Naive B cell (primary cell): ENCODE data around the gene C11orf68. TPM values are rescaled to one million over a fixed set of nuclear protein-coding genes. Genes with fewer than 3 reads are reported as not detected.

Experiments used
- ATAC-seq, 2 donors: fragments of 150-1000 bp; cut with Tn5 transposase; 2 replicates each; pipeline ENCODE4 v1.10.0; 2021; ENCODE audit warnings: low read depth in 2 of 2, mild to moderate bottlenecking in 2 of 2, moderate library complexity in 2 of 2
- DNase-seq: peaks from one replicate; pipeline ENCODE4 v3.0.0; 2022
- H3K27ac Mint-ChIP-seq, 6 donors: one replicate each; pipeline ENCODE4 v1.8.0; 2020 to 2022; ENCODE audit warnings: mild to moderate bottlenecking in 6 of 6, mixed read lengths in 6 of 6, moderate library complexity in 5 of 6, inconsistent platforms in 2 of 6
- H3K27me3 Mint-ChIP-seq, 3 donors: one replicate each; pipeline ENCODE4 v1.8.0; 2021 to 2022; ENCODE audit warnings: mixed read lengths in 3 of 3, mild to moderate bottlenecking in 1 of 3
- H3K36me3 Mint-ChIP-seq, 2 donors: one replicate each; pipeline ENCODE4 v1.8.0; 2020 to 2022; ENCODE audit warnings: mixed read lengths in 2 of 2, inconsistent platforms in 1 of 2, mild to moderate bottlenecking in 1 of 2
- H3K4me1 Mint-ChIP-seq, 3 donors: one replicate each; pipeline ENCODE4 v1.8.0; 2020 to 2022; ENCODE audit warnings: mixed read lengths in 3 of 3, inconsistent platforms in 1 of 3, mild to moderate bottlenecking in 1 of 3, moderate library complexity in 1 of 3
- H3K4me3 Mint-ChIP-seq, 8 donors: one replicate each; pipeline ENCODE4 v1.8.0; 2020 to 2022; ENCODE audit warnings: mild to moderate bottlenecking in 8 of 8, mixed read lengths in 8 of 8, moderate library complexity in 8 of 8, inconsistent platforms in 2 of 8
- H3K9me3 Mint-ChIP-seq, 7 donors: one replicate each; pipeline ENCODE4 v1.8.0; 2020 to 2022; ENCODE audit warnings: mixed read lengths in 7 of 7, mild to moderate bottlenecking in 5 of 7, inconsistent platforms in 2 of 7, moderate library complexity in 1 of 7
- polyA plus RNA-seq, 6 donors: library from polyadenylated mRNA; unstranded; fragments of 300-500 nt; fragmentation: Illumina TruSeq; gene quantifications; one replicate each; pipeline ENCODE4 v1.2.3, GENCODE V29; 2021; ENCODE audit warnings: low read depth in 6 of 6

C11orf68 gene
- polyA plus RNA-seq, result 10 to 100 TPM; 48.5 to 79.3 (median 68.4) TPM

DNA sequence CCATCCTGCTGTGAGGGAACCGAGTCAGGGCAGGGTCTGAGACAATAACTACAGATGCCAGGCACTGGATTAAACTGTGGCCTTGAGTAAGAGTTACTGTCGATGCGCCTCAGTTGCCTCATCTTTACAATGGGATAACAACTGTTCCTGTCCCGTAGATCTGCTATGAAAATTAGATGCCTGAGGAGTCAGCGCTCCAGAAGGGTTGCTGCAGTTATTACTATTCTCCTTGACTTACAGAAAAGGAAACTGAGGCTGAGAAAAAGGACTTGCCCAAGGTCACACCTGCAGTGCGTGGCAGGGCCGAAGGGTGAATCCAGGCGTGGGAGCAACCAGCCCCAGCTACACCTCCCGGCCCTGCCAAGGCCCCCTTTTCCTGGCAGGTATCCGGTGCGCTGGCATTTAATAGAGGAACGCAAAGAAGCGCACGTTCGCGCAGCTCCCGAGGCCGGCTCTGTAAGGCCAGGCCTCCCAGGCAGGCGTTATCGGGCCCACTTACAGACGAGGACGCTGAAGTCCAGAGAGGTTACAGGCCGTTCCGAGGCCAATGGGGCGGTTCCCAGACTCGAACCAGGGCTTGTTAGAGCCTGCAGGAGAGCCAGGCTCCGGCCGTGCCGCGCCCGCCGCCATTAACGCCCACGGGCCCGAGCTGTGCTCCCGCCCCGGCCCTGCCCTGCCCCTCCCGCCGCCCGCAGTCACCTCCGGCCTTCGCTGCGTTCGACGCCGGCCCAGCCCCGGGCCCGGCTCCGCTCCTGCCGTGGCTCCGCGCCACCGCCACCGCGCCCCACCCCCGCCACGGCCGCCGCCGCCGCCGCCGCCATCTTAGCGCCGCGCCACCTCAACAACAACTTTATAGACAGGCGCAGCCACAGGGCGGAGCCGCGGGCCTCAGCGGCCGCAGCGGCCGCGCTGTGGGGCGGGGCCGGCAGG is at the start of gene C11orf68:
Gene C11orf68, minus strand, starts transcription at position 852 of the 930 bp plus-strand sequence. Its CDS starts 31 bp downstream, at position 821.
- Mint-ChIP-seq H3K27ac (peak within 1 kb of the TSS; percentile 82 to 92 (median 86)), H3K4me3 (peak within 1 kb of the TSS; percentile 85 to 98 (median 92)), H3K27me3 (no peaks in the 10 kb centered on the region), H3K36me3 (no peaks in the 10 kb centered on the region), H3K9me3 (no peaks in the 10 kb centered on the region), H3K4me1 (peaks cover 35 to 62% (median 53%) of the 10 kb centered on the region in 3 donors)
- ATAC-seq, result peak; percentile 65
- DNase-seq, result no peak

DNA sequence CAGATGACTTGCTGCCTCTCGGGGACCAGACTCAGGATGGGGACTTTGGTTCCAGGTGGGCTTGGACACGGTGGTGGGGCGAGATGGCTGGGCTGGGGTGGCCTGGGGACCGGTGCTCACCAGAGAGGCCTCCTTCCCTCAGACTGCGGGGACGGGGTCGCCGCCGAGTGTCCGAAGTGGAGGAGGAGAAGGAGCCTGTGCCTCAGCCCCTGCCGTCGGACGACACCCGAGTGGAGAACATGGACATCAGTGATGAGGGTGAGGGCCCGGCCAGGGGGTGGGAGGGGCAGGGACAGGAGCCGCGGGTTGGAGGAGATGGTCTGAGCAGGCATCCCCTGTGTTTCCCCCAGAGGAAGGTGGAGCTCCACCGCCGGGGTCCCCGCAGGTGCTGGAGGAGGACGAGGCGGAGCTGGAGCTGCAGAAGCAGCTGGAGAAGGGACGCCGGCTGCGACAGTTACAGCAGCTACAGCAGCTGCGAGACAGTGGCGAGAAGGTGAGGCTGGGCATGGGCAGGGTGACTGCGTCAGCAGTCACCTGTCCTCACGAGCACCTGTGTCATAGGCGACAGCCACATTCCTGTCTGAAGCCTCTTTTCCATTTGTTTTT is 48.6 kb upstream of the C11orf68 start:
- no peak for DNase-seq
- H3K36me3 Mint-ChIP-seq, result peaks cover 4 to 46% of the 10 kb centered on the region in 2 donors
- ATAC-seq, result no peak

DNA sequence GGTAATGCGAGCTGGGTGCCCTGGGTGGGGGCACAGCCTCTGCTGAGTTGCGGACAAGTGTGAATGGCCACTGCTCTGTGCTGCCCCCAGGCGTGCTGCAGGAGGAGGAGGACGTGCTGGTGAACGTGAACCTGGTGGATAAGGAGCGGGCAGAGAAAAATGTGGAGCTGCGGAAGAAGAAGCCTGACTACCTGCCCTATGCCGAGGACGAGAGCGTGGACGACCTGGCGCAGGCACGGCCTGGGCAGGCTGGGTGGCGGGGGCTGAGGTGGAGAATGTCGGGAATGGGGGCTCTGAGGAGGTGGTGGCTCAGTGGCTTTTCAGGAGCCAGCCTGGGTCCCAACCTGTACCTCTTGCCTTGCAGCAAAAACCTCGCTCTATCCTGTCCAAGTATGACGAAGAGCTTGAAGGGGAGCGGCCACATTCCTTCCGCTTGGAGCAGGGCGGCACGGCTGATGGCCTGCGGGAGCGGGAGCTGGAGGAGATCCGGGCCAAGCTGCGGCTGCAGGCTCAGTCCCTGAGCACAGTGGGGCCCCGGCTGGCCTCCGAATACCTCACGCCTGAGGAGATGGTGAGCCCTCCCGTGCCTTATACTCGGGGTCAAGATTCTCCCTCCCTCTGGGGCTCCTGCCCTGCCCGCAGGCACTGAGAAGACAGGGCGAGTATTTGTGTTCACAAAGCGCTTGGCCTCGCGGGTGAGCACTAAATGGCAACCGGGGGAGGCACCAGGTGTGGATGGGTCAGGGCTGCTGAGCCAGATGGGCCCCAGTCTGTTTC is 47.3 kb upstream of the C11orf68 start:
- H3K4me3 Mint-ChIP-seq, result no peak overlapping the region
- ATAC-seq, result no peak

More for the DNA sequence above, 48.6 kb upstream of the C11orf68 start:
- H3K27ac Mint-ChIP-seq, result no peak overlapping the region
- no peaks in the 10 kb centered on the region for H3K27me3 Mint-ChIP-seq
- no peaks in the 10 kb centered on the region for H3K9me3 Mint-ChIP-seq
- H3K4me3 Mint-ChIP-seq, result no peak overlapping the region
- H3K4me1 Mint-ChIP-seq, result peaks cover 39 to 55% (median 39%) of the 10 kb centered on the region in 3 donors

DNA sequence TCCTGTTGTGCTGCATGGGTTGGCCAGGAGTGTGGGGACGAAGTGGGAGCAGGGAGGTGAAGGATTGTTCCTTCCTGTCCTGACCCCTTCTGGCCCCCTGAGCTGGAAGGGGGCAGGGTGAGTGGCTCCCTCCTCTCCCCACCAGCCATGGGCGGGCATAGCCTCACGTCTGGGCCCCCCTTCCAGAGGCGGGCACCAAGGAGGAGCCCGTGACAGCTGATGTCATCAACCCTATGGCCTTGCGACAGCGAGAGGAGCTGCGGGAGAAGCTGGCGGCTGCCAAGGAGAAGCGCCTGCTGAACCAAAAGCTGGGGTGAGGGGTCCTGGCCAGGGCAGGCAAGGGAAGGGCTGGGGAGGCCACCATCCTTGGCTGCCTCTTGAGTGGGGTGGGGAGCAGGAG is 46.0 kb upstream of the C11orf68 start:
- no peak for DNase-seq
- Mint-ChIP-seq H3K4me3 (peak overlapping the region in 3 of 8 donors; percentile 35 to 99 (median 80)), H3K27me3 (no peaks in the 10 kb centered on the region), H3K4me1 (peaks cover 45 to 53% (median 50%) of the 10 kb centered on the region in 3 donors), H3K27ac (peak overlapping the region in 2 of 6 donors; percentile 87 to 98), H3K9me3 (no peaks in the 10 kb centered on the region), H3K36me3 (peaks cover 0 to 49% of the 10 kb centered on the region in 2 donors)
- ATAC-seq, result no peak

More for the DNA sequence above, 47.3 kb upstream of the C11orf68 start:
- DNase-seq, result no peak
- Mint-ChIP-seq H3K36me3 (peaks cover 0 to 56% of the 10 kb centered on the region in 2 donors), H3K4me1 (peaks cover 47 to 57% (median 48%) of the 10 kb centered on the region in 3 donors), H3K27me3 (no peaks in the 10 kb centered on the region), H3K27ac (peak overlapping the region in 2 of 6 donors; percentile 38 to 98), H3K9me3 (no peaks in the 10 kb centered on the region)

DNA sequence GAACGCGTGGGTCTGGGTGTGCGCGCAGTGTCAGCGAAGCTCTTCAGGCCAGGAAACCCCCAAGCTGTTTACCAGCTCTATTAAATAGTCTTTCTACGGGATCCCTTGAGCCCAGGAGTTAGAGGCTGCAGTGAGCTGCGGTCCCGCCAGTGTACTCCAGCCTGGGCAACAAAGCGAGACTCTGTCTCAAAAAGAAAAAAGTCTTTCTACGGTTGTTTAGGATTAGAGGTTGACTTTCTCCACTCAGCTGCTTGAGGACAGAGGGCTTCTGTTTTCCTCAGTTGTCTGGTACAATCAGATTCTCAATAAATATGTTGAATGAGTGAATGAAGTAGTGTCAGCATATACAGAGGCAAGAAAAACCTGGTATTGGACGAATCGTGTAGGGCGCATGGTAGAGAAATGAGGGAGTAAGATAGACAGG is 43.3 kb upstream of the C11orf68 start:
- Mint-ChIP-seq H3K9me3 (no peaks in the 10 kb centered on the region), H3K27me3 (no peaks in the 10 kb centered on the region), H3K27ac (peak overlapping the region; percentile 78 to 99 (median 94)), H3K4me3 (peak overlapping the region; percentile 83 to 99 (median 98)), H3K36me3 (peaks cover 0 to 37% of the 10 kb centered on the region in 2 donors), H3K4me1 (peaks cover 52 to 57% (median 55%) of the 10 kb centered on the region in 3 donors)
- ATAC-seq (peak in 1 of 2 donors; percentile 70), DNase-seq (no peak)

DNA sequence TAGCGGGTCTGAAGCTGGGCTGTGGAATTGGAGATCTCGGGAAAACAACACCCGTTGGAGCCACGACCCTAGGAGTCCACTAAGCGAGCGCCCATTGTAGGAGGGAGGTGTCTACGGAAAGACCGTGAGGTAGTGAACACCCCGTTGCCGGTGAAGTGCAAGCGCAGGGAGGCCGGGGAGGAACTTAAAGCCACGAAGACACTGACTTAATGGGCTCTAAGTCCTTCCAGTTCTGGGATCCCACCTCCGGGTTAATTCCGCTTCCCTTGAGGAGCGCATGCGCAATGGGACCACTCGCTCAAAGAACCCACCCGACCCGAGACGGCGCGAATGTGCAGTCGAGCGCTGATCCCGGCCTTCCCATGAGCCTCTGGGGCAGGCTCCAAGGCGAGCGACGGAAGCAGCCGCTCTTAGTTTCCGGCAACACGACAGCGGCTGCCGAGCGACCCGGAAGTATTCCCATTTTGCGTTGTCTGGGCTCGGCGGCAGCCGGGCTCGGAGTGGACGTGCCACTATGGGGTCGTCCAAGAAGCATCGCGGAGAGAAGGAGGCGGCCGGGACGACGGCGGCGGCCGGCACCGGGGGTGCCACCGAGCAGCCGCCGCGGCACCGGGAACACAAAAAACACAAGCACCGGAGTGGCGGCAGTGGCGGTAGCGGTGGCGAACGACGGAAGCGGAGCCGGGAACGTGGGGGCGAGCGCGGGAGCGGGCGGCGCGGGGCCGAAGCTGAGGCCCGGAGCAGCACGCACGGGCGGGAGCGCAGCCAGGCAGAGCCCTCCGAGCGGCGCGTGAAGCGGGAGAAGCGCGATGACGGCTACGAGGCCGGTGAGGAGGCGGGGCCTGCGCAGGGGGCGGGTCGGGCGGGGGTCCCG is 42.6 kb upstream of the C11orf68 start, which contains the start of gene SART1:
Gene SART1, plus strand, starts transcription at position 468 of the 874 bp plus-strand sequence. Its CDS starts 47 bp downstream, at position 515.
- peaks cover 58 to 63% (median 61%) of the 10 kb centered on the region in 3 donors for H3K4me1 Mint-ChIP-seq
- no peaks in the 10 kb centered on the region for H3K9me3 Mint-ChIP-seq
- ATAC-seq (peak; percentile 82 to 87), DNase-seq (peak; percentile 93)
- H3K27me3 Mint-ChIP-seq, result no peaks in the 10 kb centered on the region
- peak within 1 kb of the TSS; percentile 98 to 99 (median 99) for H3K27ac Mint-ChIP-seq
- H3K36me3 Mint-ChIP-seq, result peaks cover 0 to 37% of the 10 kb centered on the region in 2 donors
- H3K4me3 Mint-ChIP-seq, result peak within 1 kb of the TSS; percentile 92 to 99 (median 98)

DNA sequence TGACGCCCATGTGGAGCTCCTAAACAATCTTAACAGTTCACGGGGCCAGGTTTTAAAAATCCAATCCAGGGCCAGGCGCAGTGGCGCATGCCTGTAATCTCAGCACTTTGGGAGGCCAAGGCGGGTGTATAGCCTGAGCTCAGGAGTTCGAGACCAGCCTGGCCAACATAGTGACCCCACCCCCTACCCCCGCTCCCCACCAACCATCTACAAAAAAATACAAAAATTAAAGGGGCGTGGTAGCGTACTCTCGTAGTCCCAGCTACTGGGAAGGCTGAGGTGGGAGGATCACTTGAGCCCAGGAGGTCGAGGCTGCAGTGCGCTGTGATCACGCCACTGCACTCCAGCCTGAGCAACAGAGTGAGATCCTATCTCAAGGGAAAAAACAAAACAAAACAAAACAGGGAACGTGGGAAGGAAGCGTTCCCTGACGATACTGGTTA is 42.0 kb upstream of the C11orf68 start:
- H3K4me1 Mint-ChIP-seq, result peaks cover 59 to 64% (median 60%) of the 10 kb centered on the region in 3 donors
- no peak for ATAC-seq

DNA sequence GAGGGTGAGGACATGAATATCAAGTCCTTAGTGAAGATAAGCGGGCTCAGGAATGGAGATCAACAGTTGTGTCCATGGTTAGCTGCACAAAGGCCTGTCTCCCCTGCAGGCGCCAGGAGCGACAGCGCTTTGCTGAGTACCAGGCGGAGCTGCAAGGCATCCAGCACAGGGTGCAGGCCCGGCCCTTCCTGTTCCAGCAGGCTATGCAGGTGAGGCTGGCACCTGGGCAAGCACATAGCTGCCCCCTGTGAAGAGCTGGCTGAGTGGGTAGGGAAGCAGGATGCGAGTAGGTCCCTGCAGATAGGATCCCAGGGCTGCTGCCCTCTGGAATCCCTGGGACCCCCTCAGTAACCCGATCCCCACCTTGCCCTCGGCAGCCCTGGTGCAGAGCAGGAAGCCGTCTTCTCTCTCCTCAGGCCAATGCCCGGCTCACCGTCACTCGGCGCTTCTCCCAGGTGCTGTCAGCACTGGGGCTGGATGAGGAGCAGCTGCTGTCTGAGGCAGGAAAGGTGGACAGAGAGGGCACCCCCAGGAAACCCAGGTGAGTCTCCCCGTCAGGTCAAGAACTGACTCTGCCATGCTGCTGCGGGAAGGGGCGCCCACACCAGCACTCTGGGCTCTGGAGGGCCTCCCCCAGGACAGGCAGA is 40.0 kb upstream of the C11orf68 start:
- Mint-ChIP-seq H3K27ac (peak overlapping the region in 2 of 6 donors; percentile 10 to 76), H3K27me3 (no peaks in the 10 kb centered on the region), H3K4me1 (peaks cover 49 to 52% (median 52%) of the 10 kb centered on the region in 3 donors), H3K36me3 (peaks cover 0 to 16% of the 10 kb centered on the region in 2 donors), H3K9me3 (no peaks in the 10 kb centered on the region), H3K4me3 (peak overlapping the region in 5 of 8 donors; percentile 25 to 99 (median 66))
- DNase-seq (no peak), ATAC-seq (no peak)

More for the DNA sequence above, 42.0 kb upstream of the C11orf68 start:
- peak overlapping the region; percentile 98 to 99 (median 99) for H3K27ac Mint-ChIP-seq
- H3K36me3 Mint-ChIP-seq, result peaks cover 0 to 33% of the 10 kb centered on the region in 2 donors
- no peaks in the 10 kb centered on the region for H3K27me3 Mint-ChIP-seq
- DNase-seq, result no peak
- H3K4me3 Mint-ChIP-seq, result peak overlapping the region; percentile 92 to 99 (median 98)
- H3K9me3 Mint-ChIP-seq, result no peaks in the 10 kb centered on the region

DNA sequence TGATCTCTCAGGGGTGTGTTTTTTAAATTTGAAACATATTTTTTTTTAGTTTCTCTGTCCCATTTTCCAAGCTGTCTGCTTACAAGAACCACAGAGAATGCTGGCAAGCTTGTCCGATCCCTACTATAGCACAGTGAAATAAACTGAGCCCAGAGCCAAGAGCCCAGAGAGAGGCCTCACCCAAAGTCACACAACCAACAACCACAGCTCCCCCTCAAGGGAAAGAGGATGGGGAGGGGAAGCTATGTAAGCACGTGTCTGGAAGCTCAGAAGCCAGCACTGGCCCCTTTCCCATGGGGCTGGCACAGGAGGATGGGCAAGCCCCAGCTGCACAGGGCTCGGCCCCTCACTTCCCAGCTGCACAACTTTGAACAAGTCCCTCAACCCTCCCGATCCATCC is 39.4 kb upstream of the C11orf68 start:
- DNase-seq (no peak), ATAC-seq (no peak)
- H3K4me1 Mint-ChIP-seq, result peaks cover 44 to 47% (median 46%) of the 10 kb centered on the region in 3 donors
- no peaks in the 10 kb centered on the region for H3K9me3 Mint-ChIP-seq
- peak overlapping the region in 2 of 6 donors; percentile 62 to 76 for H3K27ac Mint-ChIP-seq
- H3K36me3 Mint-ChIP-seq, result peaks cover 0 to 16% of the 10 kb centered on the region in 2 donors
- no peaks in the 10 kb centered on the region for H3K27me3 Mint-ChIP-seq
- H3K4me3 Mint-ChIP-seq, result peak overlapping the region in 4 of 8 donors; percentile 38 to 72 (median 56)

DNA sequence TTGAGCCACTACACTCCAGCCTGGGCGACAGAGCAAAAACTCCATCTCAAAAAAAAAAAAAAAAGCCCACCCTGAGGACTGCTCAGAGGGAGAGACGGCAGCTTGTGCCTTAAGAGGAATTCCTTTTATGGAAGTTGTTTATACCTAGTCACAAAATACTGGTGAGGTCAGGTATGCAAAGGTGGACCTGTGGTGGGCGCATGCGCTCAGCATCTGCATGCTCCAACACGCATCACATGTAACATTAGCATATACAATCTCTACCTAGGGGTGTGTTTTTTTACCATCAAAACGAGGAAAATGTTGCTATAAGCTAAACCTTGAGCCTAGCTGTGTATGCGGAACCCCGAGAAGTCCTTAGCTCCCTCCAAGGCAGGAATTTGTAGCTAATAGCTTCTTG is 35.9 kb upstream of the C11orf68 start:
- Mint-ChIP-seq H3K27ac (no peak overlapping the region), H3K4me1 (peaks cover 20 to 27% (median 25%) of the 10 kb centered on the region in 3 donors), H3K4me3 (peak overlapping the region in 1 of 8 donors; percentile 9), H3K36me3 (no peaks in the 10 kb centered on the region), H3K9me3 (no peaks in the 10 kb centered on the region), H3K27me3 (peaks cover 0 to 4% (median 0%) of the 10 kb centered on the region in 3 donors)
- DNase-seq (no peak), ATAC-seq (no peak)

DNA sequence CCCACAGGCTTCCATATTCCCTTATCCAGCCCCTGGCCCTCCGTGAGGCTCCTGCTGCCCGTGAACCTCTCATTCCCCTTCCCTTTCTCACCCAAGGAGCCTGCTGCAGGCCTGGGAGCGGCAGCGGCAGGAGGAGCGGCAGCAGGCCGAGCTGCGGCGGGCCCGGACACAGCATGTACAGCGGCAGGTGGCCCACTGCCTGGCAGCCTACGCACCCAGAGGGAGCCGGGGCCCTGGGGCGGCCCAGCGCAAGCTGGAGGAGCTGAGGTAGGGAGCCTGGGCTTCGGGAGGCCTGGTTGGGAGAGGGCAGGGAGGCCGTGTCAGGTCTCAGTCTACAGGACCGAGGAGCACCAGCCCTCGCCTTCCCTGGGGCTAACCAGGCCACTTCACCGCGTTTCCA is 34.6 kb upstream of the C11orf68 start:
- H3K9me3 Mint-ChIP-seq, result no peaks in the 10 kb centered on the region
- no peak for DNase-seq
- H3K4me3 Mint-ChIP-seq, result no peak overlapping the region
- ATAC-seq, result no peak
- peaks cover 17 to 24% (median 23%) of the 10 kb centered on the region in 3 donors for H3K4me1 Mint-ChIP-seq
- H3K27ac Mint-ChIP-seq, result no peak overlapping the region
- no peaks in the 10 kb centered on the region for H3K36me3 Mint-ChIP-seq
- H3K27me3 Mint-ChIP-seq, result peaks cover 0 to 4% (median 1%) of the 10 kb centered on the region in 3 donors
